Heart left ventricle (tissue), 16 donors: ENCODE measurements around the gene PMEPA1. TPM values are rescaled to one million over a fixed set of nuclear protein-coding genes. Genes with fewer than 3 reads are reported as not detected.

Experiments used
- ATAC-seq, 4 donors: fragments of 200-7000 bp; cut with Tn5 transposase; one replicate each; pipeline ENCODE4 v1.9.1; 2020 to 2022; ENCODE audit warnings: moderate library complexity in 4 of 4, mild to moderate bottlenecking in 3 of 4, moderate number of reproducible peaks in 1 of 4
- DNase-seq, 5 donors: peaks; one replicate each; pipeline ENCODE4 v3.0.0-alpha.2; 2020
- H3K27ac ChIP-seq, 12 donors: fragments of 200-600 bp; sonication (generic) in 4 of 12; one replicate each; pipeline versions ENCODE4 v1.5.0 to v1.8.0; 2016 to 2022; ENCODE audit warnings: mild to moderate bottlenecking in 2 of 12
- H3K27me3 ChIP-seq, 9 donors: fragments of 200-600 bp; sonication (generic) in 2 of 9; one replicate each; pipeline versions ENCODE4 v1.5.1 to v1.8.0; 2016 to 2022; ENCODE audit warnings: mild to moderate bottlenecking in 3 of 9
- H3K36me3 ChIP-seq, 9 donors: fragments of 200-600 bp; sonication (generic) in 2 of 9; one replicate each; pipeline versions ENCODE4 v1.5.0 to v1.8.0; 2018 to 2022; ENCODE audit warnings: mild to moderate bottlenecking in 2 of 9
- H3K4me1 ChIP-seq, 12 donors: fragments of 200-600 bp; sonication (generic) in 4 of 12; one replicate each; pipeline versions ENCODE4 v1.5.0 to v1.8.0; 2016 to 2022; ENCODE audit warnings: mild to moderate bottlenecking in 3 of 12
- H3K4me3 ChIP-seq, 12 donors: fragments of 200-600 bp; sonication (generic) in 4 of 12; one replicate each; pipeline versions ENCODE4 v1.5.0 to v1.8.0; 2017 to 2022; ENCODE audit warnings: mild to moderate bottlenecking in 9 of 12, moderate library complexity in 4 of 12
- H3K9me3 ChIP-seq, 12 donors: fragments of 200-600 bp; sonication (generic) in 4 of 12; one replicate each; pipeline versions ENCODE4 v1.5.0 to v1.8.0; 2016 to 2022; ENCODE audit warnings: mild to moderate bottlenecking in 1 of 12
- POLR2A ChIP-seq, 2 donors: fragments of 450-650 bp; IDR thresholded peaks; one replicate each; pipeline ENCODE4 v1.6.1; 2017; ENCODE audit warnings: antibody characterized with exemption in 2 of 2, mild to moderate bottlenecking in 2 of 2, moderate library complexity in 2 of 2
- WGBS, 4 donors: extraction: QIAGEN DNeasy Blood & Tissue Kit in 2 of 4; methylation state at CpG; one replicate each; pipeline versions ENCODE4 v1.1.5 to v1.1.7; 2013 to 2018; 5-methylcytosine and 5-hydroxymethylcytosine counted together
- intact Hi-C, 10 donors: fragments of 100-400 bp; cut with DNase I; formaldehyde crosslinking; loops; one replicate each; pipeline versions ENCODE4 v1.11.1 to v1.14.2; 2022
- polyA plus RNA-seq, 2 donors: library from polyadenylated mRNA; stranded (reverse); fragments of 200-250 nt; gene quantifications; one replicate each; pipeline ENCODE4 v1.2.3, GENCODE V29; 2013
- total RNA-seq, 9 donors: library from RNA; depleted of rRNA in 2 of 9; stranded (reverse); fragments of >200 nt in 2 of 9; fragmentation: NEBNext Ultra II Directional in 3 of 9; extraction: Animal tissue kit (Norgen Biotek cat#: 25700) in 3 of 9; gene quantifications; one replicate each; pipeline versions ENCODE4 v1.1.0 to v1.2.4, GENCODE V29; 2016 to 2023
- TF ChIP-seq, protein P1 (sequence below), 12 donors: fragments of 200-600 bp; sonication (generic) in 4 of 12; IDR thresholded peaks; one replicate each; pipeline versions ENCODE4 v1.5.0 to v1.8.0; 2018 to 2022; ENCODE audit warnings: antibody characterized with exemption in 12 of 12, mild to moderate bottlenecking in 5 of 12
- donor health status: ischemic (EF 13 %, LVEDD 7.1; RV severe dilation, severe dysfunction).
- donor health status: healthy with polysubstance abuse.
- donor health status: DM: no; HTN: yes; CAD: no.
- donor health status: DM: no; HTN: no; CAD: no.
- donor health status: ischemic (EF 25% LVEDD 6.9; RV normal size, moderate dysfunction).
- donor health status: ischemic (EF 25% LVEDD 5.7; RV mildly dilated, moderate dysfunction).
- donor health status: healthy.
- donor health status: DM: yes; HTN: yes; CAD: no.
- donor health status: ischemic (EF 35%, LVEDD 5.7; RV mildly dilated, moderate dysfunction).
- donor health status: nonischemic (EF 11% LVEDD 7.7; RV severe dilation, severe dysfunction).
- donor health status: DM: yes; HTN: yes; CAD: no.
- donor health status: PGD.
- donor health status: ischemic (EF 29% LVEDD 5.4; RV normal size, mild dysfunction).
- donor health status: nonischemic (EF 23%, LVEDD 6.1; RV moderate dilation, normal function).

Gene PMEPA1
- total and polyA plus RNA-seq, 11 donors, result 12.6 to 115 (median 30.0) TPM

DNA sequence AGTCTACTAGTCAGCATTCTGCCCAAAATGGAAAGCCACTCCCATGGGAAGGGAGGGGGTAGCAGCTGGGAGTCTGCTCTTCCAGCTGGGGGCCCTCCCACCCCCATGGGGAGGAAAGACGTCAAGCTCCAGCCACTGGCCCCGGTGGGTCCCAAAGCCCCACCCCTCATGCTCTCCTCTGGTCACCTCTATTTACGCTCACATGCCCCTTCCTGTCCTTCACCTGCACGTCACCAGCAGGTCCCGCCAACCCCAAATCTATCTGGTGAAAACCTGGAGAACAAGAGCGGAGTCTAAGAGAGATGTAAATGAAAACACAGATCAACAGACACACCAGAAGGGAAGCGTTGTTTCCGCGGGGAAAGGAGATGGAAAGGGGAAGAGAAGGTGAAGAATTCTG is 59.5 kb downstream of the PMEPA1 start:
- ATAC-seq (no peak), DNase-seq (peak in 3 of 5 donors; percentile 8 to 17 (median 17))
- TF ChIP-seq POLR2A (IDR thresholded peaks at IDR 0.05), result no peak
- TF ChIP-seq, protein P1, sequence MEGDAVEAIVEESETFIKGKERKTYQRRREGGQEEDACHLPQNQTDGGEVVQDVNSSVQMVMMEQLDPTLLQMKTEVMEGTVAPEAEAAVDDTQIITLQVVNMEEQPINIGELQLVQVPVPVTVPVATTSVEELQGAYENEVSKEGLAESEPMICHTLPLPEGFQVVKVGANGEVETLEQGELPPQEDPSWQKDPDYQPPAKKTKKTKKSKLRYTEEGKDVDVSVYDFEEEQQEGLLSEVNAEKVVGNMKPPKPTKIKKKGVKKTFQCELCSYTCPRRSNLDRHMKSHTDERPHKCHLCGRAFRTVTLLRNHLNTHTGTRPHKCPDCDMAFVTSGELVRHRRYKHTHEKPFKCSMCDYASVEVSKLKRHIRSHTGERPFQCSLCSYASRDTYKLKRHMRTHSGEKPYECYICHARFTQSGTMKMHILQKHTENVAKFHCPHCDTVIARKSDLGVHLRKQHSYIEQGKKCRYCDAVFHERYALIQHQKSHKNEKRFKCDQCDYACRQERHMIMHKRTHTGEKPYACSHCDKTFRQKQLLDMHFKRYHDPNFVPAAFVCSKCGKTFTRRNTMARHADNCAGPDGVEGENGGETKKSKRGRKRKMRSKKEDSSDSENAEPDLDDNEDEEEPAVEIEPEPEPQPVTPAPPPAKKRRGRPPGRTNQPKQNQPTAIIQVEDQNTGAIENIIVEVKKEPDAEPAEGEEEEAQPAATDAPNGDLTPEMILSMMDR (IDR thresholded peaks at IDR 0.05), result no peak
- Histone ChIP-seq H3K36me3 (peaks cover 0 to 35% (median 20%) of the 10 kb centered on the region in 9 donors), H3K9me3 (peaks cover 0 to under 1% (median 0%) of the 10 kb centered on the region in 12 donors), H3K27me3 (no peaks in the 10 kb centered on the region), H3K4me1 (peaks cover 0 to 8% (median 3%) of the 10 kb centered on the region in 12 donors), H3K27ac (no peak overlapping the region), H3K4me3 (no peak overlapping the region)
- intact Hi-C loops, result loop anchor here in 6 of 10 donors (5.0 to 10.0 kb wide), 9 partner anchors 53 to 532 kb away; no protein-coding TSS in a partner anchor
- 64 to 70% (median 69%) methylated on average over 9 of the region's 9 CpGs for WGBS, 4 donors

DNA sequence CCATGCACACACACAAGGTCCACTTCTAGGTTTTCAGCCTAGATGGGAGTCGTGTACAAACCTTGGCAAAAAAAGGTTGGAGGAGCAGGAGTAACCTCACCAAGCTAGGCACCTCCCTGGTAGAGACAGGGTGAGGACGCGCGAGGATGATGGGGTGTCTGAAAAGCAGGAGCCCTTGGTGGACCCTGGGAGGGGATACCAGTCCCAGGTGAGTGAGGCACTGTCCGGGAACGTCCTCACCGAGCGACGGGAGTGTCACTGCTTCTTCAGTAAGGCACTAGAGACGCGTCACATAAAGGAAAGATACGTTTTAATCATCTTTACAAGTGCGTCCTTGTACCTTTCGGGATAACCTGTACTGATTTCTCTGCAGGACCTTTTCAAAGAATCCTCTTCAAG is 60.2 kb downstream of the PMEPA1 start:
- Histone ChIP-seq H3K27ac (no peak overlapping the region), H3K9me3 (peaks cover 0 to 7% (median 0%) of the 10 kb centered on the region in 12 donors), H3K36me3 (peaks cover 0 to 35% (median 20%) of the 10 kb centered on the region in 9 donors), H3K27me3 (no peaks in the 10 kb centered on the region), H3K4me3 (no peak overlapping the region), H3K4me1 (peaks cover 0 to 5% (median 3%) of the 10 kb centered on the region in 12 donors)
- WGBS, 4 donors, result 90 to 95% (median 93%) methylated on average over 14 of the region's 14 CpGs
- no peak for ATAC-seq
- TF ChIP-seq, protein P1 (IDR thresholded peaks at IDR 0.05), result no peak
- TF ChIP-seq POLR2A (IDR thresholded peaks at IDR 0.05), result no peak
- no peak for DNase-seq
- intact Hi-C loops, result loop anchor here in 6 of 10 donors (5.0 to 10.0 kb wide), 9 partner anchors 52 to 533 kb away; no protein-coding TSS in a partner anchor

DNA sequence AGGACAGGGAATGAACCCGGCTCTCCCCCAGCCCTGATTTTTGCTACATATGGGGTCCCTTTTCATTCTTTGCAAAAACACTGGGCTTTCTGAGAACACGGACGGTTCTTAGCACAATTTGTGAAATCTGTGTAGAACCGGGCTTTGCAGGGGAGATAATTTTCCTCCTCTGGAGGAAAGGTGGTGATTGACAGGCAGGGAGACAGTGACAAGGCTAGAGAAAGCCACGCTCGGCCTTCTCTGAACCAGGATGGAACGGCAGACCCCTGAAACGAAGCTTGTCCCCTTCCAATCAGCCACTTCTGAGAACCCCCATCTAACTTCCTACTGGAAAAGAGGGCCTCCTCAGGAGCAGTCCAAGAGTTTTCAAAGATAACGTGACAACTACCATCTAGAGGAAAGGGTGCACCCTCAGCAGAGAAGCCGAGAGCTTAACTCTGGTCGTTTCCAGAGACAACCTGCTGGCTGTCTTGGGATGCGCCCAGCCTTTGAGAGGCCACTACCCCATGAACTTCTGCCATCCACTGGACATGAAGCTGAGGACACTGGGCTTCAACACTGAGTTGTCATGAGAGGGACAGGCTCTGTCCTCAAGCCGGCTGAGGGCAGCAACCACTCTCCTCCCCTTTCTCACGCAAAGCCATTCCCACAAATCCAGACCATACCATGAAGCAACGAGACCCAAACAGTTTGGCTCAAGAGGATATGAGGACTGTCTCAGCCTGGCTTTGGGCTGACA is 60.8 kb downstream of the PMEPA1 start:
- Histone ChIP-seq H3K27ac (no peak overlapping the region), H3K27me3 (no peaks in the 10 kb centered on the region), H3K36me3 (peaks cover 0 to 35% (median 20%) of the 10 kb centered on the region in 9 donors), H3K4me3 (no peak overlapping the region), H3K9me3 (peaks cover 0 to 12% (median 0%) of the 10 kb centered on the region in 12 donors), H3K4me1 (peaks cover 0 to 2% (median 0%) of the 10 kb centered on the region in 12 donors)
- WGBS, 4 donors, result 84 to 90% (median 88%) methylated on average over 15 of the region's 15 CpGs
- DNase-seq, result no peak
- TF ChIP-seq, protein P1 (IDR thresholded peaks at IDR 0.05), result no peak
- TF ChIP-seq POLR2A (IDR thresholded peaks at IDR 0.05), result no peak
- intact Hi-C loops, result no loop called here
- no peak for ATAC-seq
